Measurements from ENCODE around the gene SPPL2A. TPM values are rescaled to one million over a fixed set of nuclear protein-coding genes. Genes with fewer than 3 reads are reported as not detected.

The SPPL2A gene
- total RNA-seq, 1 donor: 128 TPM

GRCh38 chr15:50808728-50809127 is 43.2 kb upstream of the SPPL2A start:
- TF ChIP-seq, protein P1, sequence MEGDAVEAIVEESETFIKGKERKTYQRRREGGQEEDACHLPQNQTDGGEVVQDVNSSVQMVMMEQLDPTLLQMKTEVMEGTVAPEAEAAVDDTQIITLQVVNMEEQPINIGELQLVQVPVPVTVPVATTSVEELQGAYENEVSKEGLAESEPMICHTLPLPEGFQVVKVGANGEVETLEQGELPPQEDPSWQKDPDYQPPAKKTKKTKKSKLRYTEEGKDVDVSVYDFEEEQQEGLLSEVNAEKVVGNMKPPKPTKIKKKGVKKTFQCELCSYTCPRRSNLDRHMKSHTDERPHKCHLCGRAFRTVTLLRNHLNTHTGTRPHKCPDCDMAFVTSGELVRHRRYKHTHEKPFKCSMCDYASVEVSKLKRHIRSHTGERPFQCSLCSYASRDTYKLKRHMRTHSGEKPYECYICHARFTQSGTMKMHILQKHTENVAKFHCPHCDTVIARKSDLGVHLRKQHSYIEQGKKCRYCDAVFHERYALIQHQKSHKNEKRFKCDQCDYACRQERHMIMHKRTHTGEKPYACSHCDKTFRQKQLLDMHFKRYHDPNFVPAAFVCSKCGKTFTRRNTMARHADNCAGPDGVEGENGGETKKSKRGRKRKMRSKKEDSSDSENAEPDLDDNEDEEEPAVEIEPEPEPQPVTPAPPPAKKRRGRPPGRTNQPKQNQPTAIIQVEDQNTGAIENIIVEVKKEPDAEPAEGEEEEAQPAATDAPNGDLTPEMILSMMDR (IDR thresholded peaks at IDR 0.05; ENCODE audit: insufficient read depth, low read length): no peak
- no peak overlapping the region for H3K4me3 ChIP-seq (ENCODE audit: low read depth, low read length)
- no peak for DNase-seq (ENCODE audit: low read depth)

DNA sequence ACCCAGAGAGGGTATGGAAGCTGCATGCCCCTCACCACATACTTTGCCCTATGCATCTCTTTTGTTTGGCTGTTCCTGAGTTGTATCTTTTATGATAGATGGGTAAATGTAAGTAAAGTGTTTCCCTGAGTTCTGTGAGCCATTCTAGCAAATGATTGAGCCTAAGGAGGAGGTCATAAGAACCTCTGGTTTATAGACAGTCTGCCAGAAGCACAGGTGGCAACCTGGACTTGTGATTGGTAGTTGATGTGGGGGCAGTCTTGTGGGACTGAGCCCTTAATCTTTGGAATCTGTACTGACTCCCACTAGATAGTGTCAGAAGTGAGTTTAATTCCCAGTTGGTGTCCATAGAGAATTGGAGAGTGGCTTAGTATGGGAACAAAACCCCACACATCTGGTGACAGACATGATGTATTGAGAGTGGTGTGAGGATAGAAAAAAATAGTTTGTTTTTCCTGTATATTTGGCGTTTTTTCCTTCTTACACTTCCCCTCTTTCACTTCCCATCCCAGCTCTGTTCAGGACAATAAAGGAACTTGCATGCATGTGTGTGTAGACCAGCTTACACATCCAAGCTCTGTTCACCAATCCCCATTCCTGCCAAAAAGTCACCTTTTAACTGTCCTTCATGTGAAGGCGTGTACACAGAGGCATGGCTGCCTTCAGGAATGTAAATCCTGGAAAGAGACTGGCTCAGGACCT is 38.1 kb upstream of the SPPL2A start:
- TF ChIP-seq, protein P1 (IDR thresholded peaks at IDR 0.05; ENCODE audit: insufficient read depth, low read length): no peak
- no peak overlapping the region for H3K4me3 ChIP-seq (ENCODE audit: low read depth, low read length)
- DNase-seq (ENCODE audit: low read depth): no peak

- H3K4me3 ChIP-seq (ENCODE audit: low read depth, low read length): no peak overlapping the region
- TF ChIP-seq, protein P1 (IDR thresholded peaks at IDR 0.05; ENCODE audit: insufficient read depth, low read length): no peak
- no peak for DNase-seq (ENCODE audit: low read depth)
Measured at GRCh38 chr15:50800715-50801114, 35.2 kb upstream of the SPPL2A start.

DNA sequence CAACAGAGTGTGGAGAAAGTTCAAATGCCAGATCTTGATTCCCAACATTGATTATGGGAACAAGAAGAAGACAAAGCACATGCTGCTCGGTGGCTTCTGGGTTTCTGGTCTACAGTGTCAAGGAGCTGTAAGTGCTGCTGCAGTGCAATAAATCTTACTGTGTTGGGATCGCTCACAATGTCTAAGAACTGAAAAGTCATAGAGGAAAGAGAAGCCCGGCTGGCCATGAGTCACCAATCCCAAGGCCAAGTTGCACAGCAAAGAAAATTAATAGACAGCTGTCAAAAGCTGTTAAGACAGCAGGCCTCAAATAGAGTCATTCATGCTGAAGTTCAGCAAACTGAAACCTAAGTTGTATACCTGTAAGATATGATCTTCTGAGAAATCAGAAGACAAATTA is 33.2 kb upstream of the SPPL2A start:
- TF ChIP-seq, protein P1 (IDR thresholded peaks at IDR 0.05; ENCODE audit: insufficient read depth, low read length): no peak
- no peak for DNase-seq (ENCODE audit: low read depth)
- no peak overlapping the region for H3K4me3 ChIP-seq (ENCODE audit: low read depth, low read length)

DNA sequence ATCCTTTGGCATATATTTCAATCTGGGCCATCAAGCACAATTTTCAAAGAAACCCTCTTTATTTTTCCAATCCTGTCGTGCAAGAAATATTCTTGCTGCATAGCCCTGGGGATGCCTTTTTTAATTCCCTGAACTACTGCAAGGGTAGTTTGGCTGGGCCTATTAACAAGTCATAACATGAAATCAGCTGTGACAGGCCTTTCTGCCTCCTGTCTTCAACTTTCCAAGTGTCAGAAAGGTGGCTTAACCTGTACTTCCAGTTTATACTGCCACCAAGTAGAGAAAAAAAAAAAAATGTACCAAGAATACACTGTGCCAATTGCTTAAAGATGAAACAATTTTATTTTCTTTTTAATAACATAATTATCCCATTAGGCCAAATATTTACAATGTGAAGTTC is 32.4 kb upstream of the SPPL2A start:
- no peak overlapping the region for H3K4me3 ChIP-seq (ENCODE audit: low read depth, low read length)
- no peak for DNase-seq (ENCODE audit: low read depth)
- TF ChIP-seq, protein P1 (IDR thresholded peaks at IDR 0.05; ENCODE audit: insufficient read depth, low read length): no peak

- DNase-seq (ENCODE audit: low read depth): no peak
- H3K4me3 ChIP-seq (ENCODE audit: low read depth, low read length): no peak overlapping the region
- TF ChIP-seq, protein P1 (IDR thresholded peaks at IDR 0.05; ENCODE audit: insufficient read depth, low read length): no peak
Measured at GRCh38 chr15:50791486-50791885, 26.0 kb upstream of the SPPL2A start.
